HepG2 (cell line): Measurements from ENCODE around the gene WEE1.

Experiments
- CEBPB ChIP-seq: IDR thresholded peaks from 2 replicates; pipeline ENCODE4 v1.6.1; 2011; ENCODE audit warnings: low read depth, low read length, improper control_type of control experiment, borderline replicate concordance
- CTCF ChIP-seq: sonication (generic); formaldehyde crosslinking; IDR thresholded peaks from 2 replicates; pipeline ENCODE4 v1.5.0; 2020; ENCODE audit warnings: mild to moderate bottlenecking, missing genetic modification reagents, moderate library complexity

- no peak for TF ChIP-seq CEBPB
- no peak for TF ChIP-seq CTCF (CRISPR knock-in tag)
These were observed 42.7 kb downstream of the WEE1 start for GRCh38 chr11:9616042-9616675.
